Measurements from ENCODE around the gene WNK3. TPM values are rescaled to one million over a fixed set of nuclear protein-coding genes. Genes with fewer than 3 reads are reported as not detected.

WNK3 gene
- total RNA-seq, 1 donor from 2014 or later = 2.6 TPM

DNA sequence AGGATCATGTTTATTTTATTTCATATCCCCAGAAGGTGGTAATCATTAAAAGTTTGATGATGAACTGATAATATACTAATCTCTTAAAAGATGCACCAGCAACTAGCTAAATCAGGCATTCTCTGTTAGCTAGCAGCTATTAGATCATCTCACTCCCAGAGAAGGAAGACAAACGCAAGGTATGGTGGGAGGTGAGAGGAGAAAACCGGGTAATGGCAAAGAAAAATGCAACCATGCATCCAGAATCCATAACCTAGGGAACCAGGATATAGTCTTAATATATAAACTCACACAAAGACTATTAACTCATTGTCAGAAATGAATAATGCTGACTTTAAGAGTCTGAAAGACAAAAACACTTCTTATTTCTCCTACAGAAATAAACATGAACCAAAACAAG lies 66.1 kb downstream of the WNK3 start:
- DNase-seq (ENCODE audit: low read depth) = no peak
- TF ChIP-seq, protein P1, sequence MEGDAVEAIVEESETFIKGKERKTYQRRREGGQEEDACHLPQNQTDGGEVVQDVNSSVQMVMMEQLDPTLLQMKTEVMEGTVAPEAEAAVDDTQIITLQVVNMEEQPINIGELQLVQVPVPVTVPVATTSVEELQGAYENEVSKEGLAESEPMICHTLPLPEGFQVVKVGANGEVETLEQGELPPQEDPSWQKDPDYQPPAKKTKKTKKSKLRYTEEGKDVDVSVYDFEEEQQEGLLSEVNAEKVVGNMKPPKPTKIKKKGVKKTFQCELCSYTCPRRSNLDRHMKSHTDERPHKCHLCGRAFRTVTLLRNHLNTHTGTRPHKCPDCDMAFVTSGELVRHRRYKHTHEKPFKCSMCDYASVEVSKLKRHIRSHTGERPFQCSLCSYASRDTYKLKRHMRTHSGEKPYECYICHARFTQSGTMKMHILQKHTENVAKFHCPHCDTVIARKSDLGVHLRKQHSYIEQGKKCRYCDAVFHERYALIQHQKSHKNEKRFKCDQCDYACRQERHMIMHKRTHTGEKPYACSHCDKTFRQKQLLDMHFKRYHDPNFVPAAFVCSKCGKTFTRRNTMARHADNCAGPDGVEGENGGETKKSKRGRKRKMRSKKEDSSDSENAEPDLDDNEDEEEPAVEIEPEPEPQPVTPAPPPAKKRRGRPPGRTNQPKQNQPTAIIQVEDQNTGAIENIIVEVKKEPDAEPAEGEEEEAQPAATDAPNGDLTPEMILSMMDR (conservative IDR thresholded peaks at IDR 0.05; ENCODE audit: low read depth, low read length) = no peak
- H3K4me3 ChIP-seq (ENCODE audit: low read depth, low read length) = no peak overlapping the region

DNA sequence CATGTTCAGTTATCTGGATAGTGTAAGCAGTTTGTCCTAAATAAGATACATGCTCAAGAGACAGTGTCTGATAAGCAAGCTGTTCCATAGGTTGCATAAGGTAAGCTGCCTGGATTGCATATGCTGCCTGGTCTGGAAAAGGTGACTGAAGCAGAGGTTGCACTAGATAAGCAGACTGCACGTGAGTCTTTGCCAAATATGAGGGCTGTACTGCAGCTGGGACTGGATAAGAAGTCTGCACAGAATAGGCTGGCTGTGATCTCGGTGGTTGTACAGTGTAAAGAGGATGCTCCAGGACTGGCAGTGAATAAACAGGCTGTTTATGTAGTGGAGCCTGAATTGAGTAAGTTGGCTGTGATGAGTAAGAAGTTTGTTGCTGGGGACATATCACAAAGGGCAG lies 68.9 kb downstream of the WNK3 start:
- TF ChIP-seq, protein P1 (conservative IDR thresholded peaks at IDR 0.05; ENCODE audit: low read depth, low read length) = no peak
- no peak overlapping the region for H3K4me3 ChIP-seq (ENCODE audit: low read depth, low read length)
- no peak for DNase-seq (ENCODE audit: low read depth)

DNA sequence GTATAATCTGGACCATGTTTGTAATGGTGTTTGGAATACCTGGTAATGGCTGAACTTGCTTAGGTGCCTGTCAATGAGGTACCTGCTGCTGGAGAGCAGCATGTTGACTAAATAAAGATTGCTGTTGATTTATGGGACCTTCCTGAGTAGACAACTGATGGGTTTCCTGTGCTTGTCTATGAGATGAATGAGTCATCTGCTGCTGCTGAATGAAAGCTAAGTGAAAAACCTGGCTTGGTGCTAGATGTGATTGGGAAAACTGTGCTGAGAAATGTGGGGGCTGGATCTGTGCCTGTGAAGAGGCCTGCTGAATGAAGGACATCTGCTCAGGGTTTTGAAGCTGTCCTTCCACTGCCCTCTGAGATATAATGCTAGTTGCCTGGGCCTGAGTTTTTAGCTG lies 69.6 kb downstream of the WNK3 start:
- TF ChIP-seq, protein P1 (conservative IDR thresholded peaks at IDR 0.05; ENCODE audit: low read depth, low read length) = no peak
- no peak for DNase-seq (ENCODE audit: low read depth)
- H3K4me3 ChIP-seq (ENCODE audit: low read depth, low read length) = no peak overlapping the region

DNA sequence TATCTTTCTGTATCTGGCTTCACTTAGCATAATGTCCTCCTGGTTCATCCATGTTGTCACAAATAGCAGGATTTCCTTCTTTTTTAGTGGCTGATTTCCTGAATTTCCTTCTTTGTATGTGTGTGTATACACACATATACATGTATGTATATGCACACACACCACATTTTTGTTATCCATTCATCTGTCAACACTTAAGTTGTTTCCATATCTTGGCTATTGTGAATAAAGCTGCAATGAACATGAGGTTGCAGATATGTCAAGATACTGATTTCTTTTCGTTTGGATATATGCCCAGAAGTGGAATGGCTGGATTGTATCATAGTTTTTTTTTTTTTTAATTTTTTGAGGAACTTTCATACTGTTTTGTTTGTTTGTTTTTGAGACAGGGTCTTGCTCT lies 76.2 kb downstream of the WNK3 start:
- TF ChIP-seq, protein P1 (conservative IDR thresholded peaks at IDR 0.05; ENCODE audit: low read depth, low read length) = no peak
- no peak overlapping the region for H3K4me3 ChIP-seq (ENCODE audit: low read depth, low read length)
- no peak for DNase-seq (ENCODE audit: low read depth)

DNA sequence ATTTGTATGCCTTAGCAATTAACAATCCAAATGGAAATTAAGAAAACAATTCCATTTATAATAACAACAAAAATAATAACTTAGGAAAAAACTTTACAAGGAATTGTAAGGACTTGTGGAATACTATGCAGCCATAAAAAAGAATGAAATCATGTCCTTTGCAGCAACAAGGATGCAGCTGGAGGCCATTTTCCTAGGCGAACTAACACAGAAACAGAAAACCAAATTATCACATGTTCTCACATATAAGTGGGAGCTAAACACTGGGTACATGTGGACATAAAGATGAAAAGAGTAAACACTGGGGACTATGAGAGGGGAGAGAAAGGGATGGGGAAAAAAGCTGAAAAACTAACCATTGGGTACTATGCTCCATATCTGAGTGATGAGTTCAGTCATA lies 77.4 kb downstream of the WNK3 start:
- TF ChIP-seq, protein P1 (conservative IDR thresholded peaks at IDR 0.05; ENCODE audit: low read depth, low read length) = no peak
- no peak overlapping the region for H3K4me3 ChIP-seq (ENCODE audit: low read depth, low read length)
- DNase-seq (ENCODE audit: low read depth) = no peak

DNA sequence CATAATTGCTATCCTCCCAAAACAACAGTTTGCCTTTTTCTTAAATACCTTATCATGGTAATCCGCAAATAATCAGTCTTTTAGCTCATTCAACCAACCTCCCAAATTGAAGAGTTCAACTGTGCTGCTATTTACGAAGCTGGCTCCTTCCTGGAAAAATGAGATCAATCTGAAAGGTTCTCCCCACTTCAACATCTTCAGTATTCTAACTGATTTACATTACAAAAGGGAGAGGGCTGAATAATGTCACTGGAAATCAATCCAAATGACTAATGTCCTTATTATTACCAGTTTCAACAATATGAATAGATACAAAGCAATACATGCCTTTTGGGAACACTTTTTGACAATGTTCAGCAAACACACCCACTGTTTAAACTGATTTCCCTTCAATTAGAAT lies 86.2 kb downstream of the WNK3 start:
- TF ChIP-seq, protein P1 (conservative IDR thresholded peaks at IDR 0.05; ENCODE audit: low read depth, low read length) = no peak
- no peak for DNase-seq (ENCODE audit: low read depth)
- no peak overlapping the region for H3K4me3 ChIP-seq (ENCODE audit: low read depth, low read length)

DNA sequence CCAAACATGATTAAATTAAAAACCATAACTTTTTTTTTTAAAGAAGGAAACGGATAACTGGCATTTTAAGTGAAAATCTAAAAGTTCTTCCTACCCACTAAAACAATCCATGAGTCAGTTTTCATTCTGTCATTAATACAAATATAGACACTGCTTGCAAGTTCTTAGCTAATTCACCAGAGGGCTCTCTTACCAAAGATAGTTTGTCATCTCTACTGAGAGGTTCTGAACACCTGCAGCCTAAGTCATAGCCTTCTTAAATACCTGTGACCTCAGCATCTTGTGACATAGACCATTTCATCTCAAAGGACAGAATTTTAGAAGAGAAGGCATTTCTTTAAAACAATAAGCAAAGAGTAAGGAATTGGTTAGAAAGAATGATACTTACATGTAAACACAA lies 109.5 kb downstream of the WNK3 start:
- DNase-seq (ENCODE audit: low read depth) = peak; percentile 3
- TF ChIP-seq, protein P1 (conservative IDR thresholded peaks at IDR 0.05; ENCODE audit: low read depth, low read length) = peak; percentile 39

More for the DNA sequence above, 109.5 kb downstream of the WNK3 start:
- no peak overlapping the region for H3K4me3 ChIP-seq (ENCODE audit: low read depth, low read length)
